GM23338 (cell line): ENCODE data around the gene DDX27. TPM values are rescaled to one million over a fixed set of nuclear protein-coding genes. Genes with fewer than 3 reads are reported as not detected.
"Not testable (repeated sequence)": the region's sequence is repeated elsewhere in the genome, so short reads cannot be mapped to it uniquely, and the experiment has no call there.

Experiments used
- ATAC-seq: fragments of 200-7000 bp; cut with Tn5 transposase; 3 replicates; pipeline ENCODE4 v1.9.1; 2020
- DNase-seq: peaks from one replicate; pipeline ENCODE4 v3.0.0-alpha.2; 2015; ENCODE audit warnings: low spot score
- H2AFZ ChIP-seq: fragments of 200-600 bp; sonication (generic); 2 replicates; pipeline ENCODE4 v1.8.0; 2016; ENCODE audit warnings: antibody characterized with exemption, mild to moderate bottlenecking, moderate library complexity
- H3F3A ChIP-seq: fragments of 200-600 bp; sonication (generic); replicated peaks from 2 replicates; pipeline ENCODE4 v1.8.0; 2017; ENCODE audit warnings: antibody characterized with exemption, mixed run types, low read depth
- H3K27ac ChIP-seq: fragments of 200-600 bp; sonication (generic); 2 replicates; pipeline ENCODE4 v1.6.1; 2016; ENCODE audit warnings: low read depth
- H3K27me3 ChIP-seq: fragments of 200-600 bp; sonication (generic); 2 replicates; pipeline ENCODE4 v1.8.0; 2016; ENCODE audit warnings: mild to moderate bottlenecking, mixed run types, moderate library complexity; ENCODE audit not compliant: insufficient read depth
- H3K36me3 ChIP-seq: fragments of 200-600 bp; sonication (generic); 2 replicates; pipeline ENCODE4 v1.8.0; 2016; ENCODE audit warnings: mild to moderate bottlenecking; ENCODE audit not compliant: insufficient read depth
- H3K4me1 ChIP-seq: fragments of 200-600 bp; sonication (generic); 2 replicates; pipeline ENCODE4 v1.8.0; 2016; ENCODE audit warnings: mild to moderate bottlenecking, moderate library complexity; ENCODE audit not compliant: insufficient read depth
- H3K4me2 ChIP-seq: fragments of 200-600 bp; sonication (generic); 2 replicates; pipeline ENCODE4 v1.7.1; 2017; ENCODE audit warnings: mixed run types
- H3K4me3 ChIP-seq: fragments of 200-600 bp; sonication (generic); 2 replicates; pipeline ENCODE4 v1.6.1; 2016; ENCODE audit warnings: mixed run types
- H3K79me2 ChIP-seq: fragments of 200-600 bp; sonication (generic); replicated peaks from 2 replicates; pipeline ENCODE4 v1.8.0; 2017; ENCODE audit warnings: mild to moderate bottlenecking; ENCODE audit not compliant: insufficient read depth
- H3K9me2 ChIP-seq: fragments of 200-600 bp; sonication (generic); 2 replicates; pipeline ENCODE4 v1.8.0; 2017; ENCODE audit not compliant: insufficient read depth
- H4K20me1 ChIP-seq: fragments of 200-600 bp; sonication (generic); replicated peaks from 2 replicates; pipeline ENCODE4 v1.8.0; 2017; ENCODE audit warnings: mild to moderate bottlenecking; ENCODE audit not compliant: insufficient read depth
- H3K27ac Mint-ChIP-seq: 2 replicates; pipeline ENCODE4 v1.8.0; 2020; ENCODE audit warnings: inconsistent platforms, mild to moderate bottlenecking, moderate library complexity, mixed read lengths
- H3K27me3 Mint-ChIP-seq: 3 replicates; pipeline ENCODE4 v1.8.0; 2022; ENCODE audit warnings: low read depth, mild to moderate bottlenecking, moderate library complexity, mixed read lengths, inconsistent platforms; ENCODE audit not compliant: insufficient read depth, poor library complexity
- H3K36me3 Mint-ChIP-seq: 3 replicates; pipeline ENCODE4 v1.8.0; 2021; ENCODE audit warnings: low read depth, mild to moderate bottlenecking, inconsistent platforms, moderate library complexity, mixed read lengths
- H3K4me1 Mint-ChIP-seq: 3 replicates; pipeline ENCODE4 v1.8.0; 2020; ENCODE audit warnings: mild to moderate bottlenecking, inconsistent platforms, mixed read lengths
- H3K4me3 Mint-ChIP-seq: 3 replicates; pipeline ENCODE4 v1.8.0; 2021; ENCODE audit warnings: moderate library complexity, mild to moderate bottlenecking, inconsistent platforms, mixed read lengths
- H3K9me3 Mint-ChIP-seq: 3 replicates; pipeline ENCODE4 v1.8.0; 2020; ENCODE audit warnings: moderate library complexity, mild to moderate bottlenecking, inconsistent platforms, mixed read lengths
- CREB1 ChIP-seq: fragments of 250-450 bp; sonication (Bioruptor Pico); IDR thresholded peaks from 2 replicates; pipeline ENCODE4 v1.5.0; 2020; ENCODE audit warnings: low read depth, mild to moderate bottlenecking, moderate library complexity
- EZH2 ChIP-seq: fragments of 200-600 bp; sonication (generic); IDR thresholded peaks from one replicate; pipeline ENCODE4 v1.8.0; 2017; ENCODE audit warnings: antibody characterized with exemption, mild to moderate bottlenecking, low read depth; ENCODE audit not compliant: unreplicated experiment
- EZH2phosphoT487 ChIP-seq: fragments of 200-600 bp; sonication (generic); IDR thresholded peaks from one replicate; pipeline ENCODE4 v1.8.1; 2018; ENCODE audit warnings: antibody characterized with exemption; ENCODE audit not compliant: unreplicated experiment
- JUNB ChIP-seq: IDR thresholded peaks from one replicate; pipeline ENCODE4 v1.6.1; 2016; ENCODE audit warnings: antibody characterized with exemption; ENCODE audit not compliant: unreplicated experiment
- NANOG ChIP-seq: IDR thresholded peaks from 2 replicates; pipeline ENCODE4 v1.6.1; 2016; ENCODE audit warnings: antibody characterized with exemption, borderline replicate concordance
- POLR2AphosphoS5 ChIP-seq: IDR thresholded peaks from 2 replicates; pipeline ENCODE4 v1.6.1; 2016; ENCODE audit warnings: antibody characterized with exemption, low read depth
- STAT1 ChIP-seq: IDR thresholded peaks from one replicate; pipeline ENCODE4 v1.6.1; 2016; ENCODE audit warnings: antibody characterized with exemption; ENCODE audit not compliant: unreplicated experiment
- ZNF114 ChIP-seq: fragments of 250-450 bp; sonication (Bioruptor Pico); IDR thresholded peaks from 2 replicates; pipeline ENCODE4 v1.5.0; 2020; ENCODE audit warnings: mild to moderate bottlenecking, moderate library complexity
- ZNF331 ChIP-seq: fragments of 250-450 bp; sonication (Bioruptor Pico); IDR thresholded peaks from 2 replicates; pipeline ENCODE4 v1.5.0; 2020; ENCODE audit warnings: low read depth, mild to moderate bottlenecking, moderate library complexity
- polyA plus RNA-seq: library from polyadenylated mRNA; unstranded; fragments of >200 nt; fragmentation: Nextera tagmentation; extraction: Ambion mirVana; gene quantifications from 2 replicates; pipeline ENCODE4 v1.2.1, GENCODE V29; 2016
- total RNA-seq: library from RNA; depleted of rRNA; stranded (reverse); fragments of >200 nt; shearing (Covaris generic); gene quantifications from 2 replicates; pipeline ENCODE4 v1.2.3, GENCODE V29; 2014
- TF ChIP-seq, protein P1 (sequence below): IDR thresholded peaks from 2 replicates; pipeline ENCODE4 v1.6.1; 2016; ENCODE audit warnings: antibody characterized with exemption
- TF ChIP-seq, protein P2 (sequence below), 2 experiments: fragments of 200-600 bp in 1 of 2; sonication (generic) in 1 of 2; conservative IDR thresholded peaks; 2 replicates each; pipeline versions ENCODE4 v1.5.1 to v1.6.1; 2016 to 2017; ENCODE audit warnings: antibody characterized with exemption in 2 of 2, low read depth in 2 of 2, mild to moderate bottlenecking in 2 of 2, moderate library complexity in 1 of 2
- TF ChIP-seq, protein P3 (sequence below): IDR thresholded peaks from one replicate; pipeline ENCODE4 v1.6.1; 2018; ENCODE audit warnings: antibody characterized with exemption; ENCODE audit not compliant: unreplicated experiment

The DDX27 gene
- total and polyA plus RNA-seq, 2 experiments from 2014 or later = 53.3 to 81.3 TPM

DNA sequence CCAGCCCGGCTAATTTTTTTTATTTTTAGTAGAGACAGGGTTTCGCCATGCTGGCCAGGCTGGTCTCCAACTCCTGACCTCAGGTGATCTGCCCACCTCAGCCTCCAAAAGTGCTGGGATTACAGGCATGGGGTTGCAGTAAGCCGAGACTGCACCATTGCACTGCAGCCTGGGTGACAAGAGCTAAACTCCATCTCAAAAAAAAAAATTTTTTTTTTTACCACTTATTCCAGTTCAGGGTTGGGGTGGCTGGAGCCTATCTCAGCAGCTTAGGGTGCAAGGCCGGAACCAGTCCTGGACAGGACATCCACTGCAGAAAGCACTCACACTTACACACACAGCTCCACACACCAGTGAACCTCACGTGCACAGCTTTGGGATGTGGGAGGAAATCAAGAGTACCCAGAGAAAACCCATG is 35.1 kb upstream of the DDX27 start:
- H3K27me3 Mint-ChIP-seq, H3K4me3 Mint-ChIP-seq, H3K4me2 ChIP-seq, H3K9me3 Mint-ChIP-seq, H3F3A ChIP-seq, H3K4me1 ChIP-seq, H3K27ac ChIP-seq, H3K9me2 ChIP-seq, H2AFZ ChIP-seq, ATAC-seq, H3K27me3 ChIP-seq, H3K4me3 ChIP-seq, DNase-seq, H3K36me3 Mint-ChIP-seq, H3K36me3 ChIP-seq: not testable (repeated sequence)
- Mint-ChIP-seq H3K27ac (peak overlapping the region; percentile 78; the same call in 1 of the 2 replicates), H3K4me1 (peaks cover 38% of the 10 kb centered on the region)
- peaks cover 84% of the 10 kb centered on the region for H3K79me2 ChIP-seq
- peaks cover 69% of the 10 kb centered on the region for H4K20me1 ChIP-seq

DNA sequence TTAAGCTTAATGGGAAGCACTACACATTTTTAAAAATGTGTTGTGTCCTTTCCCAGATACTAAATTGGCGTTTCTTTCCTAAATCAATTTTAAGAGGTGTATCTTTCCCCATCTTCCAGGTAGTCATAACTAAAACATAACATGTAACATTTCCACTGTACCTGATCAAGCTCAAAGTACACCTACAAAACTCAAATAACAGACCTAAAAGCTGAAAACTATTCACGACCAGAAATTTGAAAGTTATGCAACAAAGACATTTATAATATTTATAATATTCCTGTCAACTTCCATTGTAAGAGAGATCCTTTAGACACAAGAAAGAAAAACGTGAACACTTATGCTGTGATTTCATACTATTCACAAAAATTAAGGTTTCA is 34.5 kb upstream of the DDX27 start:
- DNase-seq (no peak), ATAC-seq (no peak)
- Histone ChIP-seq H3K36me3 (no peaks in the 10 kb centered on the region), H3K4me2 (no peak overlapping the region), H3K27ac (no peak overlapping the region), H2AFZ (no peak overlapping the region), H3F3A (no peaks in the 10 kb centered on the region), H3K9me2 (no peaks in the 10 kb centered on the region), H3K79me2 (peaks cover 78% of the 10 kb centered on the region), H3K27me3 (no peaks in the 10 kb centered on the region), H4K20me1 (peaks cover 66% of the 10 kb centered on the region), H3K4me1 (peaks cover 9% of the 10 kb centered on the region), H3K4me3 (no peak overlapping the region)
- Mint-ChIP-seq H3K4me1 (peaks cover 34% of the 10 kb centered on the region), H3K9me3 (peaks cover 3% of the 10 kb centered on the region; the same call in 1 of the 3 replicates), H3K27me3 (peaks cover 6% of the 10 kb centered on the region), H3K36me3 (peaks cover 6% of the 10 kb centered on the region; the same call in 2 of the 3 replicates), H3K4me3 (no peak overlapping the region), H3K27ac (no peak overlapping the region)
- TF ChIP-seq ZNF331 (CRISPR knock-in tag) (no peak), POLR2AphosphoS5 (no peak), JUNB (no peak), NANOG (no peak), ZNF114 (CRISPR knock-in tag) (no peak), EZH2phosphoT487 (no peak), CREB1 (CRISPR knock-in tag) (no peak), STAT1 (no peak), EZH2 (no peak)
- TF ChIP-seq, protein P1, sequence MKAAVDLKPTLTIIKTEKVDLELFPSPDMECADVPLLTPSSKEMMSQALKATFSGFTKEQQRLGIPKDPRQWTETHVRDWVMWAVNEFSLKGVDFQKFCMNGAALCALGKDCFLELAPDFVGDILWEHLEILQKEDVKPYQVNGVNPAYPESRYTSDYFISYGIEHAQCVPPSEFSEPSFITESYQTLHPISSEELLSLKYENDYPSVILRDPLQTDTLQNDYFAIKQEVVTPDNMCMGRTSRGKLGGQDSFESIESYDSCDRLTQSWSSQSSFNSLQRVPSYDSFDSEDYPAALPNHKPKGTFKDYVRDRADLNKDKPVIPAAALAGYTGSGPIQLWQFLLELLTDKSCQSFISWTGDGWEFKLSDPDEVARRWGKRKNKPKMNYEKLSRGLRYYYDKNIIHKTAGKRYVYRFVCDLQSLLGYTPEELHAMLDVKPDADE = no peak
- TF ChIP-seq, protein P2, sequence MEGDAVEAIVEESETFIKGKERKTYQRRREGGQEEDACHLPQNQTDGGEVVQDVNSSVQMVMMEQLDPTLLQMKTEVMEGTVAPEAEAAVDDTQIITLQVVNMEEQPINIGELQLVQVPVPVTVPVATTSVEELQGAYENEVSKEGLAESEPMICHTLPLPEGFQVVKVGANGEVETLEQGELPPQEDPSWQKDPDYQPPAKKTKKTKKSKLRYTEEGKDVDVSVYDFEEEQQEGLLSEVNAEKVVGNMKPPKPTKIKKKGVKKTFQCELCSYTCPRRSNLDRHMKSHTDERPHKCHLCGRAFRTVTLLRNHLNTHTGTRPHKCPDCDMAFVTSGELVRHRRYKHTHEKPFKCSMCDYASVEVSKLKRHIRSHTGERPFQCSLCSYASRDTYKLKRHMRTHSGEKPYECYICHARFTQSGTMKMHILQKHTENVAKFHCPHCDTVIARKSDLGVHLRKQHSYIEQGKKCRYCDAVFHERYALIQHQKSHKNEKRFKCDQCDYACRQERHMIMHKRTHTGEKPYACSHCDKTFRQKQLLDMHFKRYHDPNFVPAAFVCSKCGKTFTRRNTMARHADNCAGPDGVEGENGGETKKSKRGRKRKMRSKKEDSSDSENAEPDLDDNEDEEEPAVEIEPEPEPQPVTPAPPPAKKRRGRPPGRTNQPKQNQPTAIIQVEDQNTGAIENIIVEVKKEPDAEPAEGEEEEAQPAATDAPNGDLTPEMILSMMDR (conservative IDR thresholded peaks at IDR 0.05; ENCODE audit: low read depth in 2 of 2) = no peak
- TF ChIP-seq, protein P3, sequence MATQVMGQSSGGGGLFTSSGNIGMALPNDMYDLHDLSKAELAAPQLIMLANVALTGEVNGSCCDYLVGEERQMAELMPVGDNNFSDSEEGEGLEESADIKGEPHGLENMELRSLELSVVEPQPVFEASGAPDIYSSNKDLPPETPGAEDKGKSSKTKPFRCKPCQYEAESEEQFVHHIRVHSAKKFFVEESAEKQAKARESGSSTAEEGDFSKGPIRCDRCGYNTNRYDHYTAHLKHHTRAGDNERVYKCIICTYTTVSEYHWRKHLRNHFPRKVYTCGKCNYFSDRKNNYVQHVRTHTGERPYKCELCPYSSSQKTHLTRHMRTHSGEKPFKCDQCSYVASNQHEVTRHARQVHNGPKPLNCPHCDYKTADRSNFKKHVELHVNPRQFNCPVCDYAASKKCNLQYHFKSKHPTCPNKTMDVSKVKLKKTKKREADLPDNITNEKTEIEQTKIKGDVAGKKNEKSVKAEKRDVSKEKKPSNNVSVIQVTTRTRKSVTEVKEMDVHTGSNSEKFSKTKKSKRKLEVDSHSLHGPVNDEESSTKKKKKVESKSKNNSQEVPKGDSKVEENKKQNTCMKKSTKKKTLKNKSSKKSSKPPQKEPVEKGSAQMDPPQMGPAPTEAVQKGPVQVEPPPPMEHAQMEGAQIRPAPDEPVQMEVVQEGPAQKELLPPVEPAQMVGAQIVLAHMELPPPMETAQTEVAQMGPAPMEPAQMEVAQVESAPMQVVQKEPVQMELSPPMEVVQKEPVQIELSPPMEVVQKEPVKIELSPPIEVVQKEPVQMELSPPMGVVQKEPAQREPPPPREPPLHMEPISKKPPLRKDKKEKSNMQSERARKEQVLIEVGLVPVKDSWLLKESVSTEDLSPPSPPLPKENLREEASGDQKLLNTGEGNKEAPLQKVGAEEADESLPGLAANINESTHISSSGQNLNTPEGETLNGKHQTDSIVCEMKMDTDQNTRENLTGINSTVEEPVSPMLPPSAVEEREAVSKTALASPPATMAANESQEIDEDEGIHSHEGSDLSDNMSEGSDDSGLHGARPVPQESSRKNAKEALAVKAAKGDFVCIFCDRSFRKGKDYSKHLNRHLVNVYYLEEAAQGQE = no peak
